Right lobe of liver (tissue), 4 donors: ENCODE measurements around the gene MYO9A.

Experiments used
- POLR2A ChIP-seq: fragments of 450-650 bp; IDR thresholded peaks from one replicate; pipeline ENCODE4 v1.6.1; 2017; ENCODE audit warnings: antibody characterized with exemption, mild to moderate bottlenecking
- TF ChIP-seq, protein P1 (sequence below), 4 donors: fragments of 200-600 bp in 3 of 4; fragments of 450-650 bp in 1 of 4; IDR thresholded peaks; one replicate each; pipeline versions ENCODE4 v1.5.1 to v1.8.0; 2016 to 2022; ENCODE audit warnings: antibody characterized with exemption in 4 of 4, mild to moderate bottlenecking in 2 of 4
- donor health status: DM: no; HTN: no; CAD: no.
- donor health status: DM: no; HTN: no; CAD: no.
- donor health status: DM: no; HTN: yes; CAD: no.

DNA sequence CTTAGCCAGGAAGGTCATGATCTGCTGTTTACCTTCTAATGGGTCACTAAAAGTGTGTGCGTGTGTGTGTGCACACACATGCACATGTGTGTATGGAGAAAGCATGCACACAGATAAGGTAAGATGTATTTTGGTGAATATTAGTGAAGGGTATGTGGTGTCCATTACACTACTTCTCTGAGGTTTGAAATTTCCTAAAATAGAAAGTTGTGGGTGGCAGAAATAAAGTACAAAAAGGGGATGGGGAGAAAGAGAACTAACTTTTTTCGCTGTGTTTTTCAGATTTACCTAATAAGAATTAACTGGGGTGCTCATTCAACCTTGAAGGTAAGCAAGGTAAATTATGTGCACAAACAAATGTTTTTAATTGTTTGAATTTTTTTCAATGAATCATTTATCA lies 332.0 kb downstream of the MYO9A start:
- TF ChIP-seq, protein P1, sequence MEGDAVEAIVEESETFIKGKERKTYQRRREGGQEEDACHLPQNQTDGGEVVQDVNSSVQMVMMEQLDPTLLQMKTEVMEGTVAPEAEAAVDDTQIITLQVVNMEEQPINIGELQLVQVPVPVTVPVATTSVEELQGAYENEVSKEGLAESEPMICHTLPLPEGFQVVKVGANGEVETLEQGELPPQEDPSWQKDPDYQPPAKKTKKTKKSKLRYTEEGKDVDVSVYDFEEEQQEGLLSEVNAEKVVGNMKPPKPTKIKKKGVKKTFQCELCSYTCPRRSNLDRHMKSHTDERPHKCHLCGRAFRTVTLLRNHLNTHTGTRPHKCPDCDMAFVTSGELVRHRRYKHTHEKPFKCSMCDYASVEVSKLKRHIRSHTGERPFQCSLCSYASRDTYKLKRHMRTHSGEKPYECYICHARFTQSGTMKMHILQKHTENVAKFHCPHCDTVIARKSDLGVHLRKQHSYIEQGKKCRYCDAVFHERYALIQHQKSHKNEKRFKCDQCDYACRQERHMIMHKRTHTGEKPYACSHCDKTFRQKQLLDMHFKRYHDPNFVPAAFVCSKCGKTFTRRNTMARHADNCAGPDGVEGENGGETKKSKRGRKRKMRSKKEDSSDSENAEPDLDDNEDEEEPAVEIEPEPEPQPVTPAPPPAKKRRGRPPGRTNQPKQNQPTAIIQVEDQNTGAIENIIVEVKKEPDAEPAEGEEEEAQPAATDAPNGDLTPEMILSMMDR (IDR thresholded peaks at IDR 0.05) = no peak
- no peak for TF ChIP-seq POLR2A
